Esophagus mucosa (tissue), 1 donor: Measurements from ENCODE around the gene UQCC5. TPM values are rescaled to one million over a fixed set of nuclear protein-coding genes. Genes with fewer than 3 reads are reported as not detected.

Source experiments
- ATAC-seq: fragments of 200-7000 bp; cut with Tn5 transposase; one replicate; pipeline ENCODE4 v1.9.1; 2020
- total RNA-seq: library from RNA; stranded (reverse); gene quantifications from one replicate; pipeline ENCODE4 v1.2.4, GENCODE V29; 2023
- donor health status: DM: yes; HTN: yes; CAD: no.

The UQCC5 gene
- 17.6 TPM for total RNA-seq

GRCh38 chr3:52536369-52537164 is at the start of gene UQCC5:
TSS of gene UQCC5 (plus strand) at chr3:52536605. CDS start at chr3:52536756, 151 bp downstream.
- peak; percentile 94 for ATAC-seq

- ATAC-seq: no peak
Observed at GRCh38 chr3:52487050-52487787, 49.2 kb upstream of the UQCC5 start.

DNA sequence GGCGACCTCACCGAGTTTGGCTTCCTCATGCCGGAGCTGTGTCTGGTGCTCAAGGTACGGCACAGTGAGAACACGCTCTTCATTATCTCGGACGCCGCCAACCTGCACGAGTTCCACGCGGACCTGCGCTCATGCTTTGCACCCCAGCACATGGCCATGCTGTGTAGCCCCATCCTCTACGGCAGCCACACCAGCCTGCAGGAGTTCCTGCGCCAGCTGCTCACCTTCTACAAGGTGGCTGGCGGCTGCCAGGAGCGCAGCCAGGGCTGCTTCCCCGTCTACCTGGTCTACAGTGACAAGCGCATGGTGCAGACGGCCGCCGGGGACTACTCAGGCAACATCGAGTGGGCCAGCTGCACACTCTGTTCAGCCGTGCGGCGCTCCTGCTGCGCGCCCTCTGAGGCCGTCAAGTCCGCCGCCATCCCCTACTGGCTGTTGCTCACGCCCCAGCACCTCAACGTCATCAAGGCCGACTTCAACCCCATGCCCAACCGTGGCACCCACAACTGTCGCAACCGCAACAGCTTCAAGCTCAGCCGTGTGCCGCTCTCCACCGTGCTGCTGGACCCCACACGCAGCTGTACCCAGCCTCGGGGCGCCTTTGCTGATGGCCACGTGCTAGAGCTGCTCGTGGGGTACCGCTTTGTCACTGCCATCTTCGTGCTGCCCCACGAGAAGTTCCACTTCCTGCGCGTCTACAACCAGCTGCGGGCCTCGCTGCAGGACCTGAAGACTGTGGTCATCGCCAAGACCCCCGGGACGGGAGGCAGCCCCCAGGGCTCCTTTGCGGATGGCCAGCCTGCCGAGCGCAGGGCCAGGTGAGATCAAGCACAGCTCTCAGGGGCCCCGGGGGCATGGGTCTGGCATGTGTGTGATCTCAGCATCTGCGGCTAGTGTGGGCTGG is 48.4 kb upstream of the UQCC5 start:
- ATAC-seq: no peak

GRCh38 chr3:52488746-52489145 is 47.7 kb upstream of the UQCC5 start:
- no peak for ATAC-seq

DNA sequence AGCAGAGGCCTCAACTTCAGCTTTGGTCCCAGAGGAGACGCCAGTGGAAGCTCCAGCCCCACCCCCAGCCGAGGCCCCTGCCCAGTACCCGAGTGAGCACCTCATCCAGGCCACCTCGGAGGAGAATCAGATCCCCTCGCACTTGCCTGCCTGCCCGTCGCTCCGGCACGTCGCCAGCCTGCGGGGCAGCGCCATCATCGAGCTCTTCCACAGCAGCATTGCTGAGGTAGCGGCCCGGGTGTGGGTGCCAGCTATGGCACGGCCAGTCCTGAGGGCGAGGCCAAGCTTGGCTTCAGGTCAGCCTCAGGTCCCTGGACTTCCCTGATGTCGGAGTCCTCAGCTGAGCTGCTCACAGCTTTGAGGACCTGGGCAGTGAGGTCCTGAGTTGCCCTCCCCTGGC is 47.0 kb upstream of the UQCC5 start:
- ATAC-seq: no peak

GRCh38 chr3:52490035-52490938 is 46.1 kb upstream of the UQCC5 start:
- ATAC-seq: no peak

- ATAC-seq: peak; percentile 3
Observed at GRCh38 chr3:52490939-52491526, 45.4 kb upstream of the UQCC5 start.

- no peak for ATAC-seq
Observed at GRCh38 chr3:52492059-52492458, 44.3 kb upstream of the UQCC5 start.

DNA sequence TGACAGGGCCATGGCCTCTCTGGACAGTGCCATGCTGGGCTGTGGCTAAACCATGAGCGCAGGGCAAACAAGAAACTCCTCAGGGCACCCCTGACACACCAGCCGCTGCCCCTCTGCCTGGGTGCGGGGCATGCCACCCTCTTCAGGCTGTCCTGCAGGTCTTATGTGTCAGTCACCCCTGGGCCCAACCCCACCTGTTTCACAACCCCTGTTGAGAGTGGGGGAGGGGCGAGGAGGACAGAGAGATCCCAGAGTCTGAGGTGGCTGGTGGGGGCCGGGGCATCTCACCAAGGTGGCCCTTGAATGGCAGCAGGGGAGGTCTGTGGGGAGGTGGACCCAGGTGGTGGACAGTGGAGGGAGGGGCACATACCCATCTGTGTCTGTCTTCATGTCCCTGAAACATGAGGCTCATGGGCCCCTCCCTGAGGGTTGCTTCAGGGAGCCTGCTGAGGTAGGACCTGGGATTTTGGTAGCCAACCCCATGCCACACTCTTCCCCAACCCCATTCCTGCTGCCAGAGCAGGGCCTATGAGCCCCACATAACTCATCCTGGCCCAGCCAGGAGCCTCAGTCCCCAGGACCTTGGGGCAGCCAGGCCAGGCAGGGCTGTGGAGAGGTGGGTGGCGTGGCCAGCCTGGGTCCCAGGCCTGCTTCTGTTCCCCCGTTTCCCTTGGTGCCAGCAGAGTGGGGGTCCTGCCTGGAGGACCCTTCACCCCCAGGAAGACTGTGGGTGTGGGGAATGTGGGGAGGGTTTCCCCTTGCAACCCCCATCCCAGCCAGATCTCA is 43.0 kb upstream of the UQCC5 start:
- no peak for ATAC-seq

GRCh38 chr3:52494445-52494844 is 42.0 kb upstream of the UQCC5 start:
- ATAC-seq: no peak

DNA sequence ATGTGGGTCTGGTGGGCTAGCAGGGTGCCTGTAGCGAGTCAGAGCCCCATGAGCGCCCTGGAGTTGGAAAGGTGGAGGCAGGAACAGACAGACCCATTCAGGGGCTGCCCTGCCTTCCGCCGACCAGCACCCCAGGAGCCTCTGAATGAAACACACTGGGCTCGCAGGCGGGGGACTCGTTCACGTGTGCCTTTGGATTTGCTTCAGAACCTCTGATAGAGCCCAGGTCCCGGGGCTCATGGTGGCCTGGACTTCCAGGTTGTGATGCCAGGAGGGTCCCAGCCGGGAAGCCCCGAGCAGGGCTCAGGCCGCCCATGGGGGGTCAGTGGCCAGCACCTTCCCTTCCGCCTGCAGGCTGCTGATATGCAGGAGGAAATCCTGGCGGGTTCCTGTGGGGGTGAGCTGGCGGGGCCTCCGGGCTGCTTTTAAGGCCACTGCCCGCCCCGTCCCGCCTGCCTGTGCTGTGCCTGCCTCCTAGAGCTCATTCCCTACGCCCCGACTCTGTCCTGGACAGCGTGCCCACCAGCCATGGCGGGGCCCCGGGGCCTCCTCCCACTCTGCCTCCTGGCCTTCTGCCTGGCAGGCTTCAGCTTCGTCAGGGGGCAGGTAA is 41.4 kb upstream of the UQCC5 start, which contains the start of gene STAB1:
Gene STAB1, plus strand, starts transcription at position 453 of the 610 bp plus-strand sequence. Its CDS starts 76 bp downstream, at position 529.
- ATAC-seq: peak; percentile 39

- ATAC-seq: peak; percentile 72
Observed at GRCh38 chr3:52495777-52496602, 40.4 kb upstream of the UQCC5 start.

- ATAC-seq: no peak
Observed at GRCh38 chr3:52498137-52499054, 38.0 kb upstream of the UQCC5 start.

DNA sequence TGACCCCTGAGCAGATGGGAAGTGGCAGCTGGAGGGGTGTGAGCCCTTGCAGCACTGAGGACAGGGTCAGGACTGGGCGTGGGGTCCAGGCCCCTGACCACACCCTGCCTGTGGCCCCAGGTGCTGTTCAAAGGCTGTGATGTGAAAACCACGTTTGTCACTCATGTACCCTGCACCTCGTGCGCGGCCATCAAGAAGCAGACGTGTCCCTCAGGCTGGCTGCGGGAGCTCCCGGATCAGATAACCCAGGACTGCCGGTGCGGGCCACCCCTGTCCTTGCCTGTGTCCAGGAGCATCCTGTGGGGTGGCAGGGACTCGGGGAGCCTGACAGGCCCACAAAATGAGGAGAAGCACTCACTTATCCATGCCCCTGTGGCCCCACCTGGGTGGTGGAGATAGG is 35.4 kb upstream of the UQCC5 start:
- no peak for ATAC-seq

DNA sequence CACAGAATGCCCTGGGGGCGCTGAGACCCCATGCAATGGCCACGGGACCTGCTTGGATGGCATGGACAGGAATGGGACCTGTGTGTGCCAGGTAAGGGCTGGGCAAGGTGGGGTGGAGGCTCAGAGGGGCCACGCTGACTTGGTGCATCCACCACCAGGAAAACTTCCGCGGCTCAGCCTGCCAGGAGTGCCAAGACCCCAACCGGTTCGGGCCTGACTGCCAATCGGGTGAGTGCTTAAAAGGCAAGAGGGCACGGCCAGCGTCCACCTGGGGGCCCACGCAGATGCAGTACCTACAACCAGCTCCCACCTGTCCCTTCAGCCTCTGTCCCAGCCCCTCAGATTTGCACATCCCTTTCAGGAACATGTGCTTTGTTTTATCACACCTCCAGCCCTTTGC is 34.4 kb upstream of the UQCC5 start:
- no peak for ATAC-seq

DNA sequence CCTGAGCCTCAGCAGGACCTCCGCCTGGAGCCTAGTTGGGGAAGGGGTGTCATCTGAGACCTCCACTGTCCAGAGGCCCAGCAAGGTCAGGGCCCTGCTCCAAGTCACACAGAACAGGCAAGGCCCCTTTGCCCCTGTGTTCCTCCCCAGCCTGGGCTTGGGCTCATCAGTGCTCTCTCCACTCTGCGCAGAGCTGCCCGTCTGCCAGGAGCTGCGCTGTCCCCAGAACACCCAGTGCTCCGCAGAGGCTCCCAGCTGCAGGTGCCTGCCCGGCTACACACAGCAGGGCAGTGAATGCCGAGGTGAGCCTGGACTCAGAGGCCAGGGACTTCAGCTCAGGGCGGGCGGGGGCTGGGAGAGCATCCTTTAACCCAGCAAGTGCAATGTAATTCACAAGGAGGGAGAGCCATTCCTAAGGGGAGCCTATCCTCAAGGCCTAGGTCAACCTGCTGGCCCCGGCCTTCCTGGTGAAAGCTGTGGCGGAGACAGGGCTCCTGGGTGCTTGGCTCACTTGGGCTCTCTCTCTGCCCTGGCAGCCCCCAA is 33.5 kb upstream of the UQCC5 start:
- no peak for ATAC-seq

DNA sequence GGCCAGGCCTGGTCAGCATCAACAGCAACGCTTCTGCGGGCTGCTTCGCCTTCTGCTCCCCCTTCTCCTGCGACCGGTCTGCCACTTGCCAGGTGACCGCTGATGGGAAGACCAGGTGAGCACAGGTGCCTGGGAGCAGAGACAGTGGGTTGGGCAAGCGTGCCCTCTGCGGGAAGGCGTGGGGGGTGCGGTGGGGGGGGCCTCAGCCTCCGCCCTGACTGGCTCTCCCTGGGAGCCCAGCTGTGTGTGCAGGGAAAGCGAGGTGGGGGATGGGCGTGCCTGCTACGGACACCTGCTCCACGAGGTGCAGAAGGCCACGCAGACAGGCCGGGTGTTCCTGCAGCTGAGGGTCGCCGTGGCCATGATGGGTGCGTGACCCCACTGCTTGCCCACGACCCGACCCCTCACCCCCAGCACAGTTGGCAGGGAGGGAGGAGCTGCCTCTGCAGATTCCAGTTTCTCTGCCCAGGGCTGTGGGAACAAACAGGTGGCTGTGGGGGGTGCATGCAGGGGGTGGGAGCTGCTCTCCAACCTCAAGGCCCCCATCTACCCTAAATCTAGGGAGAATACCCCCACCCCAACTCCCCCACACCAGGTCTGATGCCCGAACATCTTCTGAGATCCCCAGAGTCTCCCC is 32.5 kb upstream of the UQCC5 start:
- ATAC-seq: no peak
